Kasumi-1 (cell line): ENCODE data around the gene FRS3.

Source experiments
- DNase-seq, 2 experiments: peaks; one replicate each; lab custom pipeline; 2025; lab: John Stamatoyannopoulos, UW

The FRS3 gene

GRCh38 chr6:41741625-41742490 is 37.8 kb downstream of the FRS3 start:
- no peak for DNase-seq

GRCh38 chr6:41740366-41741162 is 39.1 kb downstream of the FRS3 start:
- DNase-seq: no peak

DNA sequence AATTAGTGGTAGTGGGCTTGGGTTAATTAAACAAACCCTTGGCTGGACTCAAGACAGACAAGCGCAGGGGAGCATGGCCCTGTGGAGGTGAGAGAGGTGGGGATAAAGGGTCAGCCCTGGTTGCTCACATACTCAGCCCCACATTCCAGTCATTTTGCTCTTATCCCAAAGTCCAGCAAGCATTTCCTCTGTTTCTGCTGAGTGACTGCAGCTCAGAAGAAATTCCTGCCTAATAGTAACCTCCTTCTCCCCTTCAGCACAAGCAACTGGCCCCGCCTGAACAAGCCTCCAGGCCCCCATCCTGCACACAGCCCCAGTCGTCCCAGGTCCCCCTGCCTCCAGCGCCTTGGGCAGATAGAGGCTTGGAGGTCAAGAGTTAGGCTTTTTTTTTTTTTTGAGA is 40.7 kb downstream of the FRS3 start:
- no peak for DNase-seq

GRCh38 chr6:41737591-41738130 is 42.0 kb downstream of the FRS3 start:
- DNase-seq: no peak

DNA sequence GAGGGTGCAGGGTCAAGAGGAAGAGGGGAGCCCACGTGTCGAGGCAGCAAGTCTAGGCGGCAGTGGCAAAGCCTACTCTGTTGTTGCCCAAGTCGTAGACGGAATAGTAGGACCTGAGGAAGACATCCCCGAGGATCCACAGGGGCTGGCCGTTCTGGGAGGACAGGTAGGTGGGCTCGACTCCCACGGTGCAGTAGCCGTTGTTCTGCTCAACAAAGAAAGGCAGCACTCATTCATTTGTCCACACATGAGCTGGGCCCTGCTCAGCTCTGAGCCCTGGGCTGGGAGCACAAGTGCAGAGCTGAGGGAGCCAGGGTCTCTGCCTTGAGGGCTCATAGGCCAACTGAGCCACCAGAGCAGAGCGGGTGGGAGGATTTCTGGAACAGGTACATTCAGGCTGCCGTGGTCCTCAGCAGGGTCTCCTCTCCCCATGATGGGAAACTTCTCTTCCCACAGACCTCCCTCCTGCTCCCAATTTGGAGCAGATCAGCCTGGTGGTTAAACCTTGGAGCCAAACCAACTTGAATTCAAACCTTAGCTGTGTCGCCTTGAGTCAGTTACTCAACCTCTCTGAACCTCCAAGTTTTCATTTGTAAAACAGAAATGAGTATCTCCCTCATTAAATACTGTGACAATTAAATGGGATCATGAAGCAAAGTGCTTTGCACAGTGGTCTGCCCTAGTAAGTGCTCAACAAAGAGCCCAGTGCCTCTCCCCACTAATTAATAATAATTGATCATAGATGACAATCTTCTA is 42.7 kb downstream of the FRS3 start:
- no peak for DNase-seq

GRCh38 chr6:41736186-41736733 is 43.4 kb downstream of the FRS3 start:
- no peak for DNase-seq

GRCh38 chr6:41735427-41736185 is 44.1 kb downstream of the FRS3 start, which contains the start of gene TFEB:
TFEB (minus strand) TSS chr6:41735608; CDS start chr6:41691213, 44,395 bp downstream.
- DNase-seq: peak; percentile 81 to 86

DNA sequence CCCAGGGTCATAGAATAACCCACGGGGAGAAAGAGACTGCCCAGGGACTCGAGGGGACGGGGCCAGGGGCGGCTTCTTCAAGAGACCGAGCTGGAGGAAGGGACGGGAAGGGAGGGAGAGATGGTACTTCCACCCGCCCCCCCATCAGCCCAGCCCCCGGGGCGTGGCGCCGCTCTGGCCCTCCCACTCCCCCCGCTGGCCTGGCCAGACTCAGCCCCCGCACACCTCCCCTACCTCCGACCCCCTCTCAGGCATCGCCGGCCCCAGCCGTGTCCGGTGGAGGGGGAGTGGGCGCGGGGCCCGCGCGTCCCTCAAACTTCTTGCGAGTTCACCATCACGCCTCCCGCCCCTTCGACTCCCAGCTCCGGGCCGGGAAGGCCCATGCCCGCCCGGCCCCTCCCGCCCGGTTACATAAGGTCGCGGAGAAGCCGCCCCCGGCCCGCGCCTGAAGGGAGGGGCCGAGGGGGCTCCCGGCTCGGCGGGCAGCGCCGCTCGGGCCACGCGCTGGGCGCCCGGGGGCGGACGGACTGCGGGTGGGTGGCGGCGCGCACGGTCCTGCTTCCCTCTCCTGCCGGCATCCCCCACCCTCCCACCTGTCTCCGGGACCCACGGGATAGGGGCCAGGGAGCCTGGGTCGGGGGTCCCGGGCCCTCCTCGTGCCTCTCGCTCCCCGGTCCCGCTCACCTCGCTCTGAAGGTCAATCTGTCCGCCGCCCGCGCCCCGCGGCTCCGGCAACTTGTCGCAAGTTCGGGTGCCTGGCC is 44.9 kb downstream of the FRS3 start:
- DNase-seq: peak; percentile 60 to 61

GRCh38 chr6:41733707-41734665 is 45.7 kb downstream of the FRS3 start:
- peak; percentile 42 to 56 for DNase-seq

- no peak for DNase-seq
These were observed 46.4 kb downstream of the FRS3 start for GRCh38 chr6:41733360-41733706.

GRCh38 chr6:41732591-41733359 is 46.9 kb downstream of the FRS3 start:
- DNase-seq: no peak

DNA sequence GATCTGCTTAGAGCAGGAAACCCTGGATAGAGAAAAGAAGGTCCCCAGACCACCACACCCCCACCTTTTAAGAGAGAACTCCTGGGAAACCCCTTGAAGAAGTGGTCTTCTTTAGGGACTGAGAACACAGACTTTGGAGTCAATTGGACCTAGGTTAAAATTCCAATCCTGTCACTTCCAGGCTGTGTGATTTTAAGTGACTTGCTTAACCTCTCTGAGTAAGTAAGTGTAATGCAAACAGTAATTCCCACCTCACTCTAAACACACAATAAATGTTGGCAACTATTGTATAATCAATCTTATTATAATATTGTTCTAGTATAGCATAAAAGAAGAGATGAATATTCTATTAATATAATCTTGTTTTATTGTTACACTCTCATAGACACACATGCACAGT is 47.6 kb downstream of the FRS3 start:
- no peak for DNase-seq

GRCh38 chr6:41731561-41732086 is 48.1 kb downstream of the FRS3 start:
- no peak for DNase-seq

- no peak for DNase-seq
These were observed 48.9 kb downstream of the FRS3 start for GRCh38 chr6:41730531-41731436.

GRCh38 chr6:41729624-41730023 is 50.1 kb downstream of the FRS3 start:
- DNase-seq: no peak

DNA sequence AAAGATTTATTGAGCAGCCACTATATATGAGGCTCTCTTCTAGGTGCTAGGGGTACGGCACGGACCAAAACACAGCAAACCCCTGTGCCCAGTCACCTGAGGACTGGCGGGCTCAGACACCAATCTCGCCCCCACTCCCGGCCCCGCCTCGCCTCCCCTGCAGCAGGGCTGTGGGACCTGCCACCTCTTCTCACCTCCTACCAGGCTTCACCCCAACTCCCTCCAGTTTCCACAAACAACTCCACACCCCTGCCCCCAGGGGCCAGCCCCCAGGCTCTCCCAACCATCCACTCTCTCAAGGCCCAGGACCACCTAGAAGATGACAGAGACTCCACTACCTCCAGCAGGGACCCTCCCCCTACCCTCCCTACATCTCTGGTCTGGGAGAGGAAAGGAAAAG is 50.7 kb downstream of the FRS3 start:
- no peak for DNase-seq
